ENCODE data around the gene MXD3. TPM values are rescaled to one million over a fixed set of nuclear protein-coding genes. Genes with fewer than 3 reads are reported as not detected.
A peak's percentile ranks its signal among the peaks of the same experiment; 100 is the strongest.
"Not testable (repeated sequence)": the region's sequence is repeated elsewhere in the genome, so short reads cannot be mapped to it uniquely, and the experiment has no call there.

The MXD3 gene
- total and polyA plus RNA-seq, 8 donors = 3.0 to 55.0 (median 6.5) TPM

- Histone ChIP-seq H3K27ac (peak overlapping the region; percentile 35 to 63 (median 54)), H3K27me3 (no peaks in the 10 kb centered on the region), H3K4me1 (peaks cover 15 to 43% (median 23%) of the 10 kb centered on the region in 3 donors), H3K9me3 (no peaks in the 10 kb centered on the region), H3K36me3 (peaks cover 0 to 12% (median 7%) of the 10 kb centered on the region in 3 donors), H3K4me3 (no peak overlapping the region)
- FAIRE-seq (no peak), DNase-seq (peak in 5 of 6 donors; percentile 66 to 84 (median 75)), ATAC-seq (peak in 3 of 4 donors; percentile 25 to 45 (median 32))
- 78 to 83% methylated on average over 43 of the region's 43 CpGs for WGBS, 2 donors
- no peak for TF ChIP-seq CTCF (IDR thresholded peaks at IDR 0.05)
- intact Hi-C loops (cut with DNase I) = loop anchor here in 1 of 3 donors (10.0 kb wide), 1 partner anchor 193 kb away; no protein-coding TSS in a partner anchor
Measured at GRCh38 chr5:177307544-177308363, 3.9 kb downstream of the MXD3 start.

- no peak for TF ChIP-seq CTCF (IDR thresholded peaks at IDR 0.05)
- intact Hi-C loops (cut with DNase I) = loop anchor here in 1 of 3 donors (10.0 kb wide), 1 partner anchor 192 kb away; no protein-coding TSS in a partner anchor
- H3K9me3 ChIP-seq = no peaks in the 10 kb centered on the region
- WGBS, 2 donors = 77 to 87% methylated on average over 15 of the region's 15 CpGs
- peaks cover 21 to 46% (median 22%) of the 10 kb centered on the region in 3 donors for H3K4me1 ChIP-seq
- H3K36me3 ChIP-seq = peaks cover 0 to 12% (median 7%) of the 10 kb centered on the region in 3 donors
- H3K27ac ChIP-seq = peak overlapping the region in 2 of 4 donors; percentile 44 to 63
- DNase-seq (peak in 1 of 6 donors; percentile 42), FAIRE-seq (no peak), ATAC-seq (no peak)
- H3K27me3 ChIP-seq = no peaks in the 10 kb centered on the region
- no peak overlapping the region for H3K4me3 ChIP-seq
Measured at GRCh38 chr5:177306674-177307543, 4.8 kb downstream of the MXD3 start.

- 72 to 76% methylated on average over 11 of the region's 11 CpGs for WGBS, 2 donors
- not testable (repeated sequence) for H3K27ac ChIP-seq, H3K4me3 ChIP-seq, H3K9me3 ChIP-seq, ATAC-seq, H3K27me3 ChIP-seq, FAIRE-seq, DNase-seq
- peaks cover 21 to 48% (median 27%) of the 10 kb centered on the region in 3 donors for H3K4me1 ChIP-seq
- intact Hi-C loops (cut with DNase I) = loop anchor here in 1 of 3 donors (10.0 kb wide), 1 partner anchor 191 kb away; no protein-coding TSS in a partner anchor
- peaks cover 0 to 12% (median 7%) of the 10 kb centered on the region in 3 donors for H3K36me3 ChIP-seq
Measured at GRCh38 chr5:177306103-177306640, 5.5 kb downstream of the MXD3 start.

- FAIRE-seq (no peak), ATAC-seq (no peak), DNase-seq (no peak)
- Histone ChIP-seq H3K36me3 (peaks cover 0 to 12% (median 7%) of the 10 kb centered on the region in 3 donors), H3K9me3 (no peaks in the 10 kb centered on the region), H3K4me1 (peaks cover 30 to 54% (median 38%) of the 10 kb centered on the region in 3 donors), H3K4me3 (peak overlapping the region; percentile 69 to 91 (median 79)), H3K27me3 (no peaks in the 10 kb centered on the region), H3K27ac (peak overlapping the region; percentile 85 to 89 (median 86))
- intact Hi-C loops (cut with DNase I) = loop anchor here in 1 of 3 donors (10.0 kb wide), 1 partner anchor 190 kb away; no protein-coding TSS in a partner anchor
- no peak for TF ChIP-seq CTCF (IDR thresholded peaks at IDR 0.05)
- 11 to 13% methylated on average over 18 to 19 of the region's 19 CpGs for WGBS, 2 donors
Measured at GRCh38 chr5:177304392-177305119, 7.1 kb downstream of the MXD3 start.

Measured in pancreas (tissue), 10 donors.